Measurements from ENCODE around the gene SLC16A1. TPM values are rescaled to one million over a fixed set of nuclear protein-coding genes. Genes with fewer than 3 reads are reported as not detected.
"Not testable (repeated sequence)": the region's sequence is repeated elsewhere in the genome, so short reads cannot be mapped to it uniquely, and the experiment has no call there.

SLC16A1 gene
- total RNA-seq, 4 donors from 2014 or later: 27.9 to 46.5 (median 36.9) TPM

- TF ChIP-seq EP300 (IDR thresholded peaks at IDR 0.05) (no peak), POLR2AphosphoS5 (IDR thresholded peaks at IDR 0.05) (no peak), CTCF (IDR thresholded peaks at IDR 0.05) (no peak), POLR2A (IDR thresholded peaks at IDR 0.05) (no peak)
- no peaks in the 10 kb centered on the region for H3K36me3 ChIP-seq
- no peak for ATAC-seq
- H3K4me3 ChIP-seq: no peak overlapping the region
- WGBS, 2 donors (ENCODE audit: low coverage in 1 of 2): 100% methylated on average over 2 of the region's 35 CpGs; no CpG with 5 or more reads in 1 of the 2 donors
- peaks cover 0 to 30% (median 0%) of the 10 kb centered on the region in 3 donors for H3K9me3 ChIP-seq
- H3K27ac ChIP-seq: no peak overlapping the region
- no peaks in the 10 kb centered on the region for H3K4me1 ChIP-seq
- H3K27me3 ChIP-seq: no peaks in the 10 kb centered on the region
These were observed 61.4 kb downstream of the SLC16A1 start for GRCh38 chr1:112894561-112895011.

GRCh38 chr1:112894010-112894292, 62.0 kb downstream of the SLC16A1 start:
- 77 to 83% methylated on average over 3 of the region's 3 CpGs for WGBS, 2 donors (ENCODE audit: low coverage in 1 of 2)
- TF ChIP-seq EP300 (IDR thresholded peaks at IDR 0.05) (no peak), CTCF (IDR thresholded peaks at IDR 0.05) (no peak), POLR2A (IDR thresholded peaks at IDR 0.05) (no peak), POLR2AphosphoS5 (IDR thresholded peaks at IDR 0.05) (no peak)
- Histone ChIP-seq H3K4me1 (no peaks in the 10 kb centered on the region), H3K27me3 (no peaks in the 10 kb centered on the region), H3K36me3 (no peaks in the 10 kb centered on the region), H3K27ac (no peak overlapping the region), H3K9me3 (peaks cover 0 to 30% (median 0%) of the 10 kb centered on the region in 3 donors), H3K4me3 (no peak overlapping the region)
- ATAC-seq: no peak

GRCh38 chr1:112893288-112894009, 62.5 kb downstream of the SLC16A1 start:
- ATAC-seq: no peak

GRCh38 chr1:112889906-112890305, 66.1 kb downstream of the SLC16A1 start:
- H3K36me3 ChIP-seq, H3K4me3 ChIP-seq, H3K27ac ChIP-seq, H3K4me1 ChIP-seq, ATAC-seq, H3K27me3 ChIP-seq: not testable (repeated sequence)
- 93% methylated on average over 4 of the region's 9 CpGs; no CpG with 5 or more reads in 1 of the 2 donors for WGBS, 2 donors (ENCODE audit: low coverage in 1 of 2)
- peaks cover 0 to 18% (median 0%) of the 10 kb centered on the region in 3 donors for H3K9me3 ChIP-seq

More at GRCh38 chr1:112893288-112894009, 62.5 kb downstream of the SLC16A1 start:
- 82 to 95% methylated on average over 3 to 5 of the region's 6 CpGs for WGBS, 2 donors (ENCODE audit: low coverage in 1 of 2)
- peaks cover 0 to 30% (median 0%) of the 10 kb centered on the region in 3 donors for H3K9me3 ChIP-seq
- H3K4me3 ChIP-seq: no peak overlapping the region
- no peaks in the 10 kb centered on the region for H3K36me3 ChIP-seq
- H3K27me3 ChIP-seq: no peaks in the 10 kb centered on the region
- TF ChIP-seq EP300 (IDR thresholded peaks at IDR 0.05) (no peak), POLR2AphosphoS5 (IDR thresholded peaks at IDR 0.05) (no peak), CTCF (IDR thresholded peaks at IDR 0.05) (no peak), POLR2A (IDR thresholded peaks at IDR 0.05) (no peak)
- no peak overlapping the region for H3K27ac ChIP-seq
- no peaks in the 10 kb centered on the region for H3K4me1 ChIP-seq

- H3K27me3 ChIP-seq: no peaks in the 10 kb centered on the region
- no peaks in the 10 kb centered on the region for H3K36me3 ChIP-seq
- no peak overlapping the region for H3K4me3 ChIP-seq
- no peak for TF ChIP-seq POLR2A (IDR thresholded peaks at IDR 0.05)
- no peak for TF ChIP-seq CTCF (IDR thresholded peaks at IDR 0.05)
- TF ChIP-seq POLR2AphosphoS5 (IDR thresholded peaks at IDR 0.05): no peak
- TF ChIP-seq EP300 (IDR thresholded peaks at IDR 0.05): no peak
- WGBS, 2 donors (ENCODE audit: low coverage in 1 of 2): 57 to 80% methylated on average over 1 to 2 of the region's 2 CpGs
- no peak for ATAC-seq
- no peaks in the 10 kb centered on the region for H3K4me1 ChIP-seq
- no peak overlapping the region for H3K27ac ChIP-seq
- H3K9me3 ChIP-seq: peaks cover 0 to 12% (median 0%) of the 10 kb centered on the region in 3 donors
These were observed 66.8 kb downstream of the SLC16A1 start for GRCh38 chr1:112889052-112889768.

Measured in gastroesophageal sphincter (tissue), 4 donors.